ENCODE results near the gene TTBK2. TPM values are rescaled to one million over a fixed set of nuclear protein-coding genes. Genes with fewer than 3 reads are reported as not detected.

Gene TTBK2
- total RNA-seq, 1 experiment from 2014 or later, result 10.6 TPM

- Histone ChIP-seq H3K27ac (ENCODE audit: low read depth, low read length) (no peak overlapping the region), H3K9me3 (ENCODE audit: control insufficient read depth in 1 of 2, insufficient read depth in 1 of 2, low read depth in 1 of 2, low read length in 2 of 2) (no peaks in the 10 kb centered on the region), H3K9me2 (ENCODE audit: insufficient read depth) (no peaks in the 10 kb centered on the region), H3K4me2 (ENCODE audit: low read length) (no peak overlapping the region), H3K9ac (ENCODE audit: low read length) (no peak overlapping the region), H3K79me2 (ENCODE audit: insufficient read depth, low read length) (no peaks in the 10 kb centered on the region), H2AFZ (ENCODE audit: low read depth, low read length, poor library complexity, severe bottlenecking) (no peak overlapping the region), H3K36me3 (ENCODE audit: control insufficient read depth in 1 of 2, insufficient read depth in 2 of 2, low read length in 2 of 2) (no peaks in the 10 kb centered on the region), H3K4me3 (replicated peaks in 1 of 2; ENCODE audit: low read depth in 1 of 2, low read length in 2 of 2) (no peak overlapping the region), H4K20me1 (ENCODE audit: insufficient read depth) (no peaks in the 10 kb centered on the region), H3K27me3 (ENCODE audit: insufficient read depth, low read length) (no peaks in the 10 kb centered on the region), H3K4me1 (ENCODE audit: control insufficient read depth in 1 of 2, insufficient read depth in 2 of 2, low read length in 2 of 2) (no peaks in the 10 kb centered on the region)
- ATAC-seq (no peak), DNase-seq (ENCODE audit: low read depth, low spot score) (no peak)
- CTCF ChIA-PET, result no interaction called here
- POLR2A ChIA-PET, result no interaction called here
- RAD21 ChIA-PET (ENCODE audit: low non-redundant PET in 1 of 2, low total read pairs in 2 of 2, uncharacterized antibody in 2 of 2, unreplicated experiment in 2 of 2), result no interaction called here
- intact Hi-C loops (cut with micrococcal nuclease), result no loop called here
- TF ChIP-seq EZH2phosphoT487 (IDR thresholded peaks at IDR 0.05; ENCODE audit: borderline replicate concordance) (no peak), REST (IDR thresholded peaks at IDR 0.05; ENCODE audit: low read depth) (no peak)
- no TSS peak for BruUV-seq (replicated peaks)
Observed at GRCh38 chr15:42854576-42854975, 66.0 kb downstream of the TTBK2 start.

GRCh38 chr15:42849836-42850235 lies 70.7 kb downstream of the TTBK2 start:
- no peaks in the 10 kb centered on the region for H3K27me3 ChIP-seq (ENCODE audit: insufficient read depth, low read length)
- H3K9me2 ChIP-seq (ENCODE audit: insufficient read depth), result no peaks in the 10 kb centered on the region
- BruUV-seq (replicated peaks), result no TSS peak
- H3K9ac ChIP-seq (ENCODE audit: low read length), result no peak overlapping the region
- no peak overlapping the region for H3K4me3 ChIP-seq (replicated peaks in 1 of 2; ENCODE audit: low read depth in 1 of 2, low read length in 2 of 2)
- H2AFZ ChIP-seq (ENCODE audit: low read depth, low read length, poor library complexity, severe bottlenecking), result no peak overlapping the region
- no peaks in the 10 kb centered on the region for H3K4me1 ChIP-seq (ENCODE audit: control insufficient read depth in 1 of 2, insufficient read depth in 2 of 2, low read length in 2 of 2)
- no peaks in the 10 kb centered on the region for H3K9me3 ChIP-seq (ENCODE audit: control insufficient read depth in 1 of 2, insufficient read depth in 1 of 2, low read depth in 1 of 2, low read length in 2 of 2)
- no peak overlapping the region for H3K27ac ChIP-seq (ENCODE audit: low read depth, low read length)
- no peaks in the 10 kb centered on the region for H3K79me2 ChIP-seq (ENCODE audit: insufficient read depth, low read length)
- no peaks in the 10 kb centered on the region for H4K20me1 ChIP-seq (ENCODE audit: insufficient read depth)
- DNase-seq (ENCODE audit: low read depth, low spot score) (no peak), ATAC-seq (no peak)
- POLR2A ChIA-PET, result no interaction called here
- RAD21 ChIA-PET (ENCODE audit: low non-redundant PET in 1 of 2, low total read pairs in 2 of 2, uncharacterized antibody in 2 of 2, unreplicated experiment in 2 of 2), result no interaction called here
- H3K4me2 ChIP-seq (ENCODE audit: low read length), result no peak overlapping the region
- TF ChIP-seq TCF7L2 (IDR thresholded peaks at IDR 0.05; ENCODE audit: borderline replicate concordance, extremely low read depth, insufficient read depth, insufficient read length) (no peak), EZH2 (IDR thresholded peaks at IDR 0.05) (no peak), POLR2AphosphoS5 (IDR thresholded peaks at IDR 0.05; ENCODE audit: low read depth, low read length) (no peak), ZBTB33 (IDR thresholded peaks at IDR 0.05; ENCODE audit: extremely low read depth, insufficient replicate concordance, low read length) (no peak), RAD21 (IDR thresholded peaks at IDR 0.05; ENCODE audit: low read depth) (no peak), ZFX (IDR thresholded peaks at IDR 0.05) (no peak), CBX3 (IDR thresholded peaks at IDR 0.05; ENCODE audit: low read depth) (no peak), FOSL1 (IDR thresholded peaks at IDR 0.05; ENCODE audit: low read depth) (no peak)
- H3K36me3 ChIP-seq (ENCODE audit: control insufficient read depth in 1 of 2, insufficient read depth in 2 of 2, low read length in 2 of 2), result no peaks in the 10 kb centered on the region
- CTCF ChIA-PET, result no interaction called here
- intact Hi-C loops (cut with micrococcal nuclease), result no loop called here
